Measurements from ENCODE around the gene MYO1H. TPM values are rescaled to one million over a fixed set of nuclear protein-coding genes. Genes with fewer than 3 reads are reported as not detected.

The MYO1H gene
- total RNA-seq, 1 donor from 2014 or later = not detected

DNA sequence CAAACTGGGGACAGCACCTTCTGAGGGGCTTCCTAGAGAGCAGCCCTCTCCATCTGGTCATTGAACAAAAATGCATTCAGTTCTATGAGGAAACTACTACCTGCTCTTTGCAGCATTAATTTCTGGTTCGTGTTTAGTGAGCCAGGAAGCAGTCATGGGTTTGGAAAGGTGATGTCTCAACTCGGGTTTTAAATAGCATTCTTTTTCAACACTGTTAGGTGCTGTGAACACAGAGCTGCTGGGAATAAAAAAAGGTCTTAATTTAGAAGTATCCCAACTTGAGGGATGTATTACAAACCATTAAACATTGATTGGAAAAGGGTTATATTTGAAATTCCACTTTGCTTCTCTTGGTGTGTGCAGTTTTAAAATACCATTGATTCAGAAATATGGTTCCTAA lies 9.3 kb downstream of the MYO1H start:
- TF ChIP-seq CTCF (IDR thresholded peaks at IDR 0.05; ENCODE audit: insufficient read depth, low read length, poor library complexity, severe bottlenecking) = no peak
- H3K27me3 ChIP-seq (ENCODE audit: control insufficient read depth, insufficient read depth, low read length) = no peaks in the 10 kb centered on the region
- no peaks in the 10 kb centered on the region for H3K36me3 ChIP-seq (ENCODE audit: control insufficient read depth, insufficient read depth, low read length)
- no peak for DNase-seq (ENCODE audit: low read depth)
- H3K4me3 ChIP-seq (ENCODE audit: low read depth, low read length) = no peak overlapping the region

GRCh38 chr12:109358154-109358869 lies 10.6 kb downstream of the MYO1H start:
- no peak for TF ChIP-seq CTCF (IDR thresholded peaks at IDR 0.05; ENCODE audit: insufficient read depth, low read length, poor library complexity, severe bottlenecking)
- H3K36me3 ChIP-seq (ENCODE audit: control insufficient read depth, insufficient read depth, low read length) = no peaks in the 10 kb centered on the region
- no peak overlapping the region for H3K4me3 ChIP-seq (ENCODE audit: low read depth, low read length)
- H3K27me3 ChIP-seq (ENCODE audit: control insufficient read depth, insufficient read depth, low read length) = no peaks in the 10 kb centered on the region
- no peak for DNase-seq (ENCODE audit: low read depth)

DNA sequence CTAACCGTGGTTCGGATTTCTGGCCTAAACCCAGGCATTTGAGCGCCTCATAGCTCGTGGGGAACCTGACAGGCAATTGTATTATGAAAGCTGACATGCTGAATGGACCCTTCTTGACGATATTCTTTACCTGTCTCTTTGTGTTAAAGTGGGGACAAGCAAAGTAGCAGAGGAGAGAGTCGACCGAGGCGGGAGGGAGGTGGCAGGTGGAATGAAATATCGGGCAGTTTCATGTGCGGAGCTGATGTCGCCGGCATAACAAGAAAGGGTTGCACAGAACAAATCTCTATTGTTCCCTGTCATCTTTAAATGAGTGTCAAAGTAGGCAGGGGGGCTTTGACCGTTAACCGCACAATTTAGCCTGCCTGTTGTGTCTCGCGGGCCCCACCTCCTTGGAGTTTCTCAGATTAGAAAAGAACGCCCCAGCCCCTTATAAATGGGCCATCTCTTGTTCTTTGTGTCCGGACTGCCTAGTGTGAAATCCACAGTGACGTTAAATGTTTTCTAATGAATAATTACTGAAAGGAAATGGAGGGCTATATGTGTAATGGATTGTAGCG lies 11.5 kb downstream of the MYO1H start:
- no peak overlapping the region for H3K4me3 ChIP-seq (ENCODE audit: low read depth, low read length)
- DNase-seq (ENCODE audit: low read depth) = no peak
- H3K36me3 ChIP-seq (ENCODE audit: control insufficient read depth, insufficient read depth, low read length) = no peaks in the 10 kb centered on the region
- H3K27me3 ChIP-seq (ENCODE audit: control insufficient read depth, insufficient read depth, low read length) = no peaks in the 10 kb centered on the region
- TF ChIP-seq CTCF (IDR thresholded peaks at IDR 0.05; ENCODE audit: insufficient read depth, low read length, poor library complexity, severe bottlenecking) = no peak

DNA sequence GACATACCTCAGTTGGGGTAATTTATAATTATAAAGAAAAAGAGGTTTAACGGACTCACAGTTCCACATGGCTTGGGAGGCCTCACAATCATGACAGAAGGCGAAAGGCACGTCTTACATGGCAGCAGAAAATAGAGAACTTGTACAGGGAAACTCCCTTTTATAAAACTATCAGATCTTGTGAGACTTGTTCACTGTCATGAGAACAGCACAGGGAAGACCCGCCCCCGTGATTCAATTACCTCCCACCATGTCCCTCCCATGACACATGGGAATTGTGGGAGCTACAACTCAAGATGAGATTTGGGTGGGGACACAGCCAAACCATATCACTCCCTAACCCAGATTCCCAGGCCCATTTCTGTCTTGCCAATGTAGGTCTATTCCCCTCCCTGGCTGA lies 22.1 kb downstream of the MYO1H start:
- H3K27me3 ChIP-seq (ENCODE audit: control insufficient read depth, insufficient read depth, low read length) = no peaks in the 10 kb centered on the region
- TF ChIP-seq CTCF (IDR thresholded peaks at IDR 0.05; ENCODE audit: insufficient read depth, low read length, poor library complexity, severe bottlenecking) = no peak
- H3K4me3 ChIP-seq (ENCODE audit: low read depth, low read length) = no peak overlapping the region
- no peak for DNase-seq (ENCODE audit: low read depth)
- H3K36me3 ChIP-seq (ENCODE audit: control insufficient read depth, insufficient read depth, low read length) = no peaks in the 10 kb centered on the region

- no peak for DNase-seq (ENCODE audit: low read depth)
- H3K27me3 ChIP-seq (ENCODE audit: control insufficient read depth, insufficient read depth, low read length) = no peaks in the 10 kb centered on the region
- no peak for TF ChIP-seq CTCF (IDR thresholded peaks at IDR 0.05; ENCODE audit: insufficient read depth, low read length, poor library complexity, severe bottlenecking)
- H3K4me3 ChIP-seq (ENCODE audit: low read depth, low read length) = no peak overlapping the region
- H3K36me3 ChIP-seq (ENCODE audit: control insufficient read depth, insufficient read depth, low read length) = no peaks in the 10 kb centered on the region
Measured at GRCh38 chr12:109377139-109377685, 29.5 kb downstream of the MYO1H start.
